GM21619 (cell line): Measurements from ENCODE around the gene MORC4.
"Not testable (repeated sequence)": the region's sequence is repeated elsewhere in the genome, so short reads cannot be mapped to it uniquely, and the experiment has no call there.

Experiments used
- ATAC-seq: cut with Tn5 transposase; IDR thresholded peaks from one replicate; pipeline ENCODE4 v1.9.1; 2021; ENCODE audit not compliant: unreplicated experiment

MORC4 gene

DNA sequence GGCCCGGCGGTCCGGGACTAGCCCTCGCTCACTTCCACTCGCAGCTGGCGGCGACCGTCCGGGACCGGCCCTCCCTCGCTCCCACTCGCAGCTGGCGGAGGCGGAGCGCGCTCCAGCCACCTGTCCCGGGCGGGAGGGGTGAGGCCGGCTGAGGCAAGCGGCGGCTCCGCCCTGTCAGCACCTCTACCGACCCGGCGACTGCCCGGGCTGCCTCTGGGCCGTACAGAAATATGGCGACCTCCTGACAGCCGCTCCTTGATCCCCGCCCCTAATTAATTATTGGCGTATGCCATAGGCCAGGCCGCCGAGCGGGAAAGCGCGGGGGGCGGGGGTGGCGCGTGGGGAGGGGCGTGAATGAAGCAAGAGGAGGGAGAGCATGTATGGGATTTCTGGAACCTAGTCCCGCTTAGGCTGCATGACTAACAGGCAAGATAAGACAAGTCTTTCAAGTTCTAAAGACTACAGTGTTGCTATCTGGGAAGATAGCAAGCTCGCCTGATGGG lies at the start of gene MORC4:
TSS of gene MORC4 (minus strand) at position 200 of the 503 bp plus-strand sequence. CDS start 243 bp downstream, outside the sequence.
- ATAC-seq: peak; percentile 74

- ATAC-seq: no peak
Measured at GRCh38 chrX:107047622-107048021, 47.6 kb upstream of the MORC4 start.

DNA sequence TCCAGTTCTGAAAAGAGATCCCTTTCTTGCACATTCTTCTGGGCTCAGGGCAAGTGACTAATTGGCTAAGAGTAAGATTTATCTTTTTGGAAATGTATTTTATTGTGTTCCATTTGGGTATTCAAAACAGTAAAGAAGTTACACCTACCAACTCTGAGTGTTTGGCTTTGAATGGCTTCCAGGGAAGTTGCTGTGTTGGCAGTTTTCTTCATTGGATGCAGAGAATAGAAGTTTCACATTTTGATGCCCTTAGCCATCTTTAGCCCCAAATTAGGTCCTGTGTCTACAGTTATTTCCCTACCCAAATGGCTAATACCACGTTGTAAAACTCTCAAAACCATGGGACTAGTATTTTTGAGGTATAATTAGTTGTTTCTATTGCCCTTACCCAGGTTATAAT lies 29.7 kb upstream of the MORC4 start:
- ATAC-seq: no peak

DNA sequence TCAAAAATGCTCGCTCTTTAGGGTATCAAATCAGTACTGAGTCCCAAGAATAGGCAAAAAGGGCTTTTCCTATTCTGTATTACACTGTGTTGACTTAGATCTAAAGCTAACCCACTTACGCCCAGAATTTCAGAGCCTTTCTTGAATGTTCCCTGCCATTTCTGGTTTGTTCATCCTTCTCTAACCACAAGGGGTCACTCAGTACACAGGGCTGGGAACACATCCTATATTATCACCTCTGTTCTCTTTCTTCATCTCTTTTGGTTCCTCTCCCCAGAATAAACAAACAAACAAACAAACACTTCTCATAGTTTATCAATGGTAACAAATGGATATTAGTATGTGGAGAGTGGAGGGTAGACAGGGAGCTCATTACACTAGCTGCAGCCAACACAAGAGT lies 25.5 kb upstream of the MORC4 start:
- no peak for ATAC-seq

- no peak for ATAC-seq
Measured at GRCh38 chrX:107014936-107015335, 14.9 kb upstream of the MORC4 start.

DNA sequence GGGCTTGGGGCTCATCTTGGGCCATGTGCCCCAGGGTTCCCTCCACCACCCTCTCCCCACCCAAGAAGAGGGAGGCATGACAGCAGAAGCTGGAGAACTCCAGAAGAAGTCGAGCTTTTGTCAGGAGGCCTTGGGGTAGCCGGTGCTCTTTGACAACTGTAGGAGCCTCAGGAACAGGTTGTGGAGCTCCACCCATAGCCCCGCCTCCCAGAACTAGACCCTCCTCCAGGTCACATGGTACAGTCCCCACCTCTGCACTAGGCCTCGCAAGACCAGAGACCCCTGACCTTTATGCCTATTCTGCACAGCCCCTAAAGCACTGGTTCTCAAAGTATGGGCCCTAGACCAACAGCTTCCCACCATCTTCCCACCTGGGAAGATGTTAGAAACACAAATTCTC lies 8.0 kb upstream of the MORC4 start:
- no peak for ATAC-seq

- ATAC-seq: peak; percentile 47
Measured at GRCh38 chrX:106999002-106999975, 723 bp downstream of the MORC4 start.

DNA sequence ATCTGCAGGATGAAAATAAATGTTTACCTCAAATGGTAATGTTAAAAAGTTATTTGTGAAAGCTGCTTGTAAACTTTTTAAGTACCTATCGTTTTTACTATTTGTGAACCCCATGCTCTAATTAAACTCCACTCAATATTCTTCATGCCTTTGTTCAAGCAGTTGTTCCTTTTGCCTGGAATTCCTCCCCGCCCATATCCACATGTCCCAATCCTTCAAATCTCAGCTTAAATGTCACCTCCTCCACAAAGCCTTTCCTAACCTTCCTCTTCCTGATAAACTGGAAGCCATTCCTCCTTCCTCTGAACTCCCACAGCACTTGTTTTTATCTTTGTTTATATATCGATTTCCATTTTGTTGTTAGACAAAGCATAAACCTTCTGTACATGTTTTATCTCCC lies 2.4 kb downstream of the MORC4 start:
- no peak for ATAC-seq

- ATAC-seq: no peak
Measured at GRCh38 chrX:106995678-106996077, 4.3 kb downstream of the MORC4 start.

DNA sequence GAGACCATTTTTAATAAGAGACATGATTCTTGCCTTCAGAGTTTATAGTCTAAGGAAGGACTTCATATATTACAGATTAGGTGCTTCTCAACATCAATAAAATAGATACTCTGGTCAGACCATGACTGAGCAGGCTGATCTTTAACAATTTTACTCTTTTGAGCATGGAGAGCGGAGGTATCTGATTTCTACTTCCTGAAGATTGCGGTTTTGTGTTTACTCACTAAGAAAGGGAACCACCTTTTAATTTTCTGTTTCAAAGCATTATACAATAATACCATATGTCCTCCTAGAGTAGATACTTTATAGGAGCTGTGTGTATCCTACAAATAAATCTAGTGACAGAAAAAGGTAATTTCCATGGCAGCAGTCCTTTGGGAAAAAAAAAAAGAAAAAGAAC lies 12.5 kb downstream of the MORC4 start:
- no peak for ATAC-seq

DNA sequence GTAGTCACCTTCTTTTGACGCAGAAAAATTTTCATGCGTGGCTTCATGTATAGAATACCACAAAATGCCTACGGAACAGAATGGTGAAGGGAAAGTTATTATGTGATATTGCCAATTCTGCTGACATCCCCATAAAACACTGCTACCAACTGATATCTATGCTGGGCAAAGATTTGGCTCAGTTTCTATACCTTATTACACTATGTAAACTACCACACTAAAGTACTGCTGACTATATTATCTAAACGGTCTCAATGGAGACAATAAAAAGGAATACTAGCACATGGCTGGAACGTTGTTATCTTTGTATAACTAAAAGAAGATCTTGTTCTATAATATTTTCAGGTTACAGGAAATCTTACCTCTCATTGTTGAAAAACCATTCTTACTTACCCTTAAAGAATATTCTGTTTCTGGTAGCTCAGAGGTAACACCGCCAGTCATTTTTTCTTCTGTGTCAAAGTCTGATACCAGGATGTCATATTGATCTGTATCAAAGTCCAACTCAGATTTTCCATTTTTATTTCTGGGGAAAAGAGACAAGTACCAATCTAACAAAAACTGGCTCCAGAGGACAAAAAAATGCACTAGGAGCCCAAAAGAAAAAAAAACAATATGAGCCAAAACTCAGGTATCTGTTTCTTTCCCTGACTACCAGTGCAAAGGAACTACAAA lies 18.9 kb downstream of the MORC4 start:
- ATAC-seq: no peak

- ATAC-seq: no peak
Measured at GRCh38 chrX:106976416-106976815, 23.6 kb downstream of the MORC4 start.

DNA sequence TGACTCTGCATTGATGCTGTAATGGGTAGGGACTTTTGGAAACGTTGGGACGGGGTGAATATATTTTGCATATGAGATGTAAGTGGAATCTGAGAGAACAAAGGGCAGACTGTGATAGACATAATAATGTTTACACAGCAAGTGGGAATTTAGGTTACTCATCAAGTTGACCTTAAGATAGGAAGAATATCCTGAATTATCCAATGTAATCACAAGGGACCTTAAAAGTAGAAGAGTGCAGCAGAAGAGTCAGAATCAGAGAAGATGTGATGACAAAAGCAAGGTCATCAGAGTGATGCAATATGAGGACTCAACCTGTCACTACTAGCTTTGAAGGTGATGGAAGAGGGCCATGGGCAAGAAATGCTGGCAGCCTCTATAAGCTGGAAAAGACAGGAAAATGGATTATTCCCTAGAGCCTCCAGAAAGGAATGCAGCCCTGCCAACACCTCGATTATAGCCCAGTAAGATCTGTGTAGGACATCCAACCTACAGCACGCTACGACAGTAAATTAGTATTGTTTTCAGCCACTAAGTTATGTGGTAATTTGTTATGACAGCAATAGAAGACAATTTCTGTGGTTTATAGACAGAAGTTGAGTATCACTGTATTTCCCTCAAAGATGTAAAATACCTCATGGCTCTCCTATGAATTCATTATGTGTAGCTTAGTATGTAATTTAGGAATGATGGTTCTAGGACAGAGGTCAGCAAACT lies 26.4 kb downstream of the MORC4 start:
- ATAC-seq: no peak

- no peak for ATAC-seq
Measured at GRCh38 chrX:106972896-106973295, 27.1 kb downstream of the MORC4 start.

- ATAC-seq: not testable (repeated sequence)
Measured at GRCh38 chrX:106966547-106966946, 33.5 kb downstream of the MORC4 start.

- ATAC-seq: no peak
Measured at GRCh38 chrX:106964290-106964689, 35.7 kb downstream of the MORC4 start.

DNA sequence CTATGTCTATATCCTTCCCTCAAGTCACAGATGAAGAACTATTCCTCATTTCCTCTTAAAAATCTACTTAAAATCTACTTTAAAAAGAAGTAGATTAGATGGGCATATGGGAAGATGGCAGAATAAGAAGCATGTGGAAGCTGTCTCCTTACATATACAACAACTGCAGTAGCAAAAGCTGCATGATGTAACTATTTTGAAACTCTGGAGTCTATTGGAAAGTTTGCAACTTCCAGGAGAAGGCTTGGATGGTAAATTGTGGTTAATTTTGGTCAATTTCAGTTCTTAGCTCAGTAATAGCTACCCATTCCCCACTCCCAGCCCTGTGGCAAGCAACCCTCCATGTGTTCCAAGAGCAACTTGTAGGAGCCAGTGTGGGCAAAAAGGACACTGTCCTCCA lies 36.9 kb downstream of the MORC4 start:
- ATAC-seq: no peak

GRCh38 chrX:106959901-106960300 lies 40.1 kb downstream of the MORC4 start:
- no peak for ATAC-seq

GRCh38 chrX:106957856-106958255 lies 42.2 kb downstream of the MORC4 start:
- no peak for ATAC-seq

DNA sequence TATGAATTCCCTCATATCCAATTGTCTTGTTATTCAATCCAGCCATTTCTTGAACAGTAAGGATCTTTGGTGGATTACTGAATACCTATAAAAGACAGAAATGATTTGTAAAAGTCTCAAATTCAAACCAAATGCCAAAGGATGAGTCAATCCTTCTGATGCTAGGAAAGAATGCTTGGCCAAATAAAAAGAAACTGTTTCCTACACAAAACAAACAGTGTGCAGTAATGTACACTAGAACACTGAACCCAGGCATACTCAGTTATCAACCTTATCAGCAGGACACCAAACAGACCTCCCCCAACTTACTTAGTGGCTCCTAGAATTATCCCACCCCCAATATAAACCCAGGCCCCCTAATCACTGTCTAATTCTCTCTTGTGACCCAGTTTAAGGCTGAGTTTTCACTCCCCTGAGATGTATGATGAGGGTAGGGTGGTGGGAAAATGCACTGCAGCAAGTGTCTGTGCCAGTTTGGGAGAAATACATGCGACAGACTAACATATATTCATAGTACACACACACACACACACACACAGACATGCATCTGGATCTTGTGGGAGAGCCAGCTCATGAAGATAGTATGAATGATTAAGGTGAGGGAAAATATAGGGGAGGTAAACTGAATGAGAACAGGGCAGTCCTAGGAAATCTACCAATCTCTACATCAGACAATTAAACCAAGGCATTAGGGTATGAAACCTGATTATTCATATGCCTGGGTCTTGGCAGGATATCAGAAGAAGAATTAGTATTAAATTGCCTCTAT lies 44.8 kb downstream of the MORC4 start:
- no peak for ATAC-seq

- ATAC-seq: peak; percentile 65
Measured at GRCh38 chrX:106954041-106954440, 46.0 kb downstream of the MORC4 start.
